ENCODE data around the gene KIF1A.

KIF1A gene

GRCh38 chr2:240852671-240853314, 32.8 kb upstream of the KIF1A start:
- Histone ChIP-seq H3K27ac (no peak overlapping the region), H3K4me3 (no peak overlapping the region)
- TF ChIP-seq CTCF (IDR thresholded peaks at IDR 0.05), result no peak
- DNase-seq (ENCODE audit: low spot score), result no peak

GRCh38 chr2:240851078-240851991, 31.3 kb upstream of the KIF1A start:
- DNase-seq (ENCODE audit: low spot score), result peak; percentile 89
- peak; percentile 96 for TF ChIP-seq CTCF (IDR thresholded peaks at IDR 0.05)
- H3K4me3 ChIP-seq, result no peak overlapping the region
- no peak overlapping the region for H3K27ac ChIP-seq

GRCh38 chr2:240850756-240851077, 30.7 kb upstream of the KIF1A start:
- no peak overlapping the region for H3K4me3 ChIP-seq
- DNase-seq (ENCODE audit: low spot score), result no peak
- no peak for TF ChIP-seq CTCF (IDR thresholded peaks at IDR 0.05)
- no peak overlapping the region for H3K27ac ChIP-seq

- TF ChIP-seq CTCF (IDR thresholded peaks at IDR 0.05), result no peak
These were observed 30.0 kb upstream of the KIF1A start for GRCh38 chr2:240850026-240850425.

GRCh38 chr2:240848900-240849680, 29.1 kb upstream of the KIF1A start:
- no peak for DNase-seq (ENCODE audit: low spot score)
- no peak overlapping the region for H3K4me3 ChIP-seq
- H3K27ac ChIP-seq, result no peak overlapping the region

More at GRCh38 chr2:240850026-240850425, 30.0 kb upstream of the KIF1A start:
- Histone ChIP-seq H3K4me3 (no peak overlapping the region), H3K27ac (no peak overlapping the region)
- no peak for DNase-seq (ENCODE audit: low spot score)

GRCh38 chr2:240847817-240848216, 27.8 kb upstream of the KIF1A start:
- TF ChIP-seq CTCF (IDR thresholded peaks at IDR 0.05), result no peak
- no peak for DNase-seq (ENCODE audit: low spot score)
- Histone ChIP-seq H3K27ac (no peak overlapping the region), H3K4me3 (no peak overlapping the region)

More at GRCh38 chr2:240848900-240849680, 29.1 kb upstream of the KIF1A start:
- no peak for TF ChIP-seq CTCF (IDR thresholded peaks at IDR 0.05)

Measured in coronary artery (tissue), 2 donors.